NCI-H1930 (cell line): ENCODE measurements around the gene SPAST.
"Not testable (repeated sequence)": the region's sequence is repeated elsewhere in the genome, so short reads cannot be mapped to it uniquely, and the experiment has no call there.

Source experiments
- DNase-seq, 2 experiments: peaks; one replicate each; lab custom pipeline; 2025; lab: John Stamatoyannopoulos, UW

Gene SPAST

GRCh38 chr2:32128636-32129035 lies 65.3 kb downstream of the SPAST start:
- DNase-seq: no peak

GRCh38 chr2:32129086-32129485 lies 65.7 kb downstream of the SPAST start:
- DNase-seq: no peak

- no peak for DNase-seq
Measured at GRCh38 chr2:32135409-32135808, 72.1 kb downstream of the SPAST start.

DNA sequence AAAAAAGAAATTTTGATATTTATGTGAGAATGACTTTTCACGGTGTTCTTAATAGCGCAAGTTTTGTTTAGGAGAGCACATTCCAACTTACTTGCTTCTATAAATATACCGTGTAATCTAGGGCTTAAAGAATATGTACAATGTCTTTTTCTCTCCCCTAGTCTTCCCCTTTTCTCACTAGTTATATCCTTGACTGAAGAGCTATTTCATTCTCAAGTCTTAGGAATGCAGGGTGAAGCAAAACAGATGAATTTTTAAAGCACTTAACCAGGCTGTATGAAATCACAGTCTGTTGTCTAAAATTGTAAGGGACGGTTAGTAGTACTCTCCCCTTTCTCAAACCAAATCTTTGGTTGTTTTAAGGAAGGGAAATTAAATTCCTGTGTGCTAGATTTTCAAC lies 72.7 kb downstream of the SPAST start:
- DNase-seq: no peak

DNA sequence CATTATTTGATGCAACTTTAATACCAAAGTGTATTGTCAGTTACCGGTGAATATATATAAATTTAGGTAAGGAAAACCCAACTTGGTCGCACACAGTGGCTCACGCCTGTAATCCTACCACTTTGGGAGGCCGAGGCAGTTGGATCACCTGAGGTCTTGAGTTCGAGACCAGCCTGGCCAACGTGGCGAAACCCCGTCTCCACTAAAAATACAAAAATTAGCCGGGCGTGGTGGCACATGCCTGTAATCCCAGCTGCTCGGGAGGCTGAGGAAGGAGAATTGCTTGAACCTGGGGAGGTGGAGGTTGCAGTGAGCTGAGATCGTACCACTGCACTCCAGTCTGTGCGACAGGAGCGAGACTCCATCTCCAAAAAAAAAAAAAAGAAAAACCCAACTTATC lies 88.2 kb downstream of the SPAST start:
- not testable (repeated sequence) for DNase-seq

GRCh38 chr2:32159678-32160077 lies 96.3 kb downstream of the SPAST start:
- no peak for DNase-seq

GRCh38 chr2:32161296-32161695 lies 97.9 kb downstream of the SPAST start:
- no peak for DNase-seq

- DNase-seq: not testable (repeated sequence)
Measured at GRCh38 chr2:32164254-32164653, 100.9 kb downstream of the SPAST start.

- DNase-seq: not testable (repeated sequence)
Measured at GRCh38 chr2:32165027-32165347, 101.6 kb downstream of the SPAST start.

DNA sequence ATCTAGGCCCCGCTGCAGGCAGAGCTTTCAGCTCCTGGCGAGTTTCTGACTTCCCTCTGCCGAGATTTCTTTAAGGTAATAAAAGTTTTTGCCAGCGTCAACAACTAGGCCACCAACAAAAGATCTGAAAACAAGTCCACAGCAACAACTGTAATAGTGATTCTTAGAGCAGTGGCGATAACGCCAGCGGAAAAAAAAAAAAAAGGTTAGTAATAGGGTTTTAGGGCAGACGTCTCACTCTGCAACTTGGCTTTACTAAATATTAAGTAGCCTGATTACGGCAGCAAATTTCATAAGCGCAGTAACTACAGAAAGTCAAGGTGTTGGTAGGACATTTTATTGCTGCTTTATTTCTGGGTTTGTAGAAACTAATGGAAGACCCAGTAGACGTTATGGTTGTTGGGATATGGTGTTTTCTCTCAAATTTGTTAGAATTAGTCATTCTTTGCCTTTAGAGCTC lies 102.8 kb downstream of the SPAST start:
- no peak for DNase-seq

GRCh38 chr2:32168513-32168912 lies 105.2 kb downstream of the SPAST start:
- DNase-seq: no peak

GRCh38 chr2:32172870-32173269 lies 109.5 kb downstream of the SPAST start:
- DNase-seq: no peak

- DNase-seq: no peak
Measured at GRCh38 chr2:32182667-32183066, 119.3 kb downstream of the SPAST start.

- no peak for DNase-seq
Measured at GRCh38 chr2:32189011-32189410, 125.7 kb downstream of the SPAST start.

DNA sequence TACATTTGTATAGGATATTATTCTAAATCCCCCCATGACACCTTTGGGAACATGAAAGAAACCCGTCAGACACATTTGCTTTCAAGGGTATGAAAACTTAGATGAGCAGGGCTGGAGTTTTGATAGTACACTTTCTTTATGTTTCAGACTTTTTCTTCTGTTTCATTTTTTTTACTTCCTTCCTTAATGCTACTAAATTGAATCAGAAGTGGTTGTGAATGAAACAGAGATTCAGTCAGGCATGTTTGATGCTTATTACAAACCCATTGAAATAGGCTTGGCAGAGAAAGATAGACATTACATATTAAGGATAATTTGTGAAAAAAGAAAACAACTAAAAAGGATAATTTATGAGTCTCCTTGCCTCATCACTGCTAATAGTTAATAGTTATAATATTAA lies 129.1 kb downstream of the SPAST start:
- no peak for DNase-seq

DNA sequence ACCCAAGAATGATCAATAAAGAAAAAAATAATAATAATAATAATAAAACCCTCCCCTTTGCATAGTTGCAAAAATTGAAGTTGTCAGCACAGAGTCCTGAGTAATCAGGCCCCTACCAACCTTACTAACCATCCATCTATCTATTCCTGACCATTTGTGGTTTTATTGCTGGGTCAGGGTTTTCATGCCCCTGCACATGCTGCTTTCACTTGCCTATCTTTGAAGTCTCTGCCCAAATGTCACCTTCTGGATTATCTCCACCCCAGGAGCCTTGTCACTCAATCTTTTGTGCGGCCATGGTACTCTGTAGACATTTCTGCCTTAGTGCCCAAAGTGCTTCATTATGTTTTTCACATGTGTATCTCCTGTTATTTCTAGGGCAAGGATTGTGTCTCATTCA lies 137.5 kb downstream of the SPAST start:
- DNase-seq: no peak

DNA sequence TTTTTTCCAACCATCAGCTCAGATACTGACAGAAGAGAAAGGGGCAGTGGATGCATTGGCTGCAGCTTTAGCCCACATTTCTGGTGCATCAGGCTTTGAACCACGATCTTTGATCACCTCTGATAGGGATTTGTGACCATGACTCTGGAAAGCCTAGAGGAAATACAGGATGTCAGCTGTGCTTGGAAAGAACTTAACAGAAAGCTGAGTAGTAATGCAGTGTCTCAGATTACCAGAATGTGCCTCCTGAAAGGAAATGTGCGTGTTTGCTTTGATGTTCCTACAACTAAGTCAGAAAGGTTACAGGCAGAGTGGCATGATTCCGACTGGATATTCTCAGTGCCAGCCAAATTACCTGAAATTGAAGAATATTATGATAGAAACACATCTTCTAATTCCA lies 140.1 kb downstream of the SPAST start:
- DNase-seq: not testable (repeated sequence)
